HG02870 (cell line): ENCODE results near the gene HMCN2.
"Not testable (repeated sequence)": the region's sequence is repeated elsewhere in the genome, so short reads cannot be mapped to it uniquely, and the experiment has no call there.

Experiments
- ATAC-seq: cut with Tn5 transposase; IDR thresholded peaks from one replicate; pipeline ENCODE4 v1.9.1; 2021; ENCODE audit warnings: mild to moderate bottlenecking, moderate library complexity; ENCODE audit not compliant: unreplicated experiment

HMCN2 gene

DNA sequence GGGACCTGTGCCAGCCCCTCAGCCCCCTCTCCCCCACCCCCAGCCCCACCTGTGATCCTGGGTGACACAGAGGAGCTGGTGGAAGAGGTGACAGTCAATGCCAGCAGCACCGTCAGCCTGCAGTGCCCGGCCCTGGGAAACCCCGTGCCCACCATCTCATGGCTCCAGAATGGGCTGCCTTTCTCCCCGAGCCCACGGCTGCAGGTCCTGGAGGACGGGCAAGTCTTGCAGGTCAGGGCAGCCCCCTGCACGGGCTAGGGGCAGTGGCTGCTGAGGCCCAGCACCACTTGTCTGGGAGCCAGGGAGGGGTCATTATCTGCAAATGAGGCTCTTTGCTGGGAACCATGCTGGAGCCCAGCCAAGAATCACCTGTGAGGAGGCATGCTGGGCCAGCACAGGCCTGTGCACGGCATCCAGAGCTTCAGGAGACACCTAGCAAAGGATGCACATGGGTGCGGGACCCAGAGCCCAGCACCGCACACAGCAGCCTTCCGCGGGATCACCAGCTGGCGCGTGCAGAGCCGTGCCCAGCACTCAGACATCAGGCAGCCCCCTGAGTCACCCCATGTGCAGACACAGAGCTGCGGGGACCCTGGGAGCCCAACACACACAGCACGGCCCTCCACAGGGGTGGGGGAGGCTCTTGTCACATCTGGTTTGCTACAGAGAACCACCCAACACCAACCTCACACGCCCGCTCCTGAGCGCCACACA lies 117.2 kb downstream of the HMCN2 start:
- no peak for ATAC-seq

DNA sequence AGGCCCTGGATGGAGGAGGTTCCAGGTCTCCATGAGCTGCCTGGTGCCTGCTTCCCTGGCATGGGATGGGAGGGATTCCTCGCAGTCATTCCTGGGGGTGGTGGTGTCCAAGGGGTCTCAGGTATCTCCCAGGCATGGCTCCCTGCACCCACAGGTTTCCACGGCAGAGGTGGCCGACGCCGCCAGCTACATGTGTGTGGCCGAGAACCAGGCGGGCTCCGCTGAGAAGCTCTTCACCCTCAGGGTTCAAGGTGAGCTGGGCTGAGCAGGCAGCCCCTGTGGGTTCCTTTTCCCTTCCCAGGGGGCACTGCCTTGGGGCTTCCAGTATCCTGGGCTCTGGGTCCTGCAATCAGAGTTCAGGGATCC lies 117.8 kb downstream of the HMCN2 start:
- no peak for ATAC-seq

DNA sequence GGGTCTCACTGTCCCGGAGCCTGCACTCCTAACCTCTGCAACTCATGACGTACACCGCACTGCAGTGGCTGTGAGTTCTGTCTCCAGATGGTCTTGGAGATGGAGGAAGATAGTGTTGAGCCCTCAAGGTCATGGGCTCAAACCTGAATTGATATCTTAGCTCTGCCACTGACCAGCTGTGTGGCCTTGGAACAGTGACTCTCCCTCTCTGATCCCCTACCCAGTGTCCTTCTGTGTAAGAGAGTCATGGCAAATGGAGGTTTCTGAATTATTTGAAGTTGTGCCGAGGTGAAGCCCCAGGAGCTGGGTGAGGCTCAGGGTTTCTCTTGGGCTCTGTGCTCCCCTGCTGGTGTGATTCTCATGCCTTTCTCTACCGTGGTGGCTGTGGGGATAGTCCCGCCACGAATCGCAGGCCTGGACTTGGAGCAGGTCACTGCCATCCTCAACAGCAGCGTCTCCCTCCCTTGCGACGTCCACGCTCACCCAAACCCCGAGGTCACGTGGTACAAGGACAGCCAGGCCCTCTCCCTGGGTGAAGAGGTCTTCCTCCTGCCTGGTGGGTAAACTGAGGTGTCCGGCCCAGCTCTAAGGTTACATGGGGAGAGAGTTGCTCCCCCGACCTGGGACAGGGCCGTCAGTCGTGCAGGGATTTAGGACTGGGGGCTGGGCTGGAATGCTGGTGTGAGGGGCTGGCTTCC lies 118.6 kb downstream of the HMCN2 start:
- no peak for ATAC-seq

- no peak for ATAC-seq
These were observed 119.7 kb downstream of the HMCN2 start for GRCh38 chr9:130385257-130385656.

GRCh38 chr9:130387398-130387797 lies 121.8 kb downstream of the HMCN2 start:
- no peak for ATAC-seq

GRCh38 chr9:130387905-130388304 lies 122.3 kb downstream of the HMCN2 start:
- ATAC-seq, result no peak

GRCh38 chr9:130390390-130390789 lies 124.8 kb downstream of the HMCN2 start:
- no peak for ATAC-seq

DNA sequence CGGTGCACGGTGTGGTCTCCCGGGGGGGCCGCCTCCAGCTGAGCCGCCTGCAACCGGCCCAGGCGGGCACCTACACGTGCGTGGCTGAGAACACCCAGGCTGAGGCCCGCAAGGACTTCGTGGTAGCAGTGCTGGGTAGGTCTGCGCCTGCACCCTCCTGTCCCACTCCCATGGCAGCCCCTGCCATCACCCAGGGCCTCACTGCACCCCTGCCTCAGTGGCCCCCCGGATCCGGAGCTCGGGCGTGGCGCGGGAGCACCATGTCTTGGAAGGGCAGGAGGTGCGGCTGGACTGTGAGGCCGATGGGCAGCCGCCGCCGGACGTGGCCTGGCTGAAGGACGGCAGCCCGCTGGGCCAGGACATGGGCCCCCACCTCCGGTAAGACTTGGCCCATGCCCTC lies 125.4 kb downstream of the HMCN2 start:
- no peak for ATAC-seq

DNA sequence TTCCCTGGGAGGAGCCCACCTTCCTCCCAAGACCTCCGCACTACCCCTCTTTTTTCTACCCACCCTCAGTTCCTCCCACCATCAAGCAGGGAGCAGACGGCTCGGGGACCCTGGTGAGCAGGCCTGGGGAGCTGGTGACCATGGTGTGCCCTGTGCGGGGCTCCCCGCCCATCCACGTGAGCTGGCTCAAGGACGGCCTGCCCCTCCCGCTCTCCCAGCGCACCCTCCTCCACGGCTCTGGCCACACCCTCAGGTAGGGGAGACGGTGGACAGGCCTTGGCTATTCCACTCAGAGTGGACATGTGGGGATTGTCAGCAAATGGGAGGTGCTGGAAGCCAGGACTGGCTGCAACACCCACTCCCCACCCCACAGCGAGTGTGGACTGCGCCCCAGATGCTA lies 126.3 kb downstream of the HMCN2 start:
- no peak for ATAC-seq

DNA sequence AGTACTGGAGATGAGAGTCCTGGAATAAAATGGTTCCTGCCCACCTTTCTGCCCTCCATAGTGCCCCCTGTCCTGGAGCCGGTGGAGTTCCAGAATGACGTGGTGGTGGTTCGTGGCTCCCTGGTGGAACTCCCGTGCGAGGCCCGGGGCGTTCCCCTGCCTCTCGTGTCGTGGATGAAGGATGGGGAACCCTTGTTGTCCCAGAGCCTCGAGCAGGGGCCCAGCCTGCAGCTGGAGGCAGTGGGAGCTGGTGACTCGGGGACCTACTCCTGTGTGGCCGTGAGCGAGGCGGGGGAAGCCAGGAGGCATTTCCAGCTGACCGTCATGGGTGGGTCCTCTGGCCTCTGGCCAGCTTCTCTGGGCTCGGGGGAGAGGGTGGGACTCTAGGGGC lies 128.1 kb downstream of the HMCN2 start:
- ATAC-seq, result no peak

- no peak for ATAC-seq
These were observed 128.8 kb downstream of the HMCN2 start for GRCh38 chr9:130394320-130394719.

DNA sequence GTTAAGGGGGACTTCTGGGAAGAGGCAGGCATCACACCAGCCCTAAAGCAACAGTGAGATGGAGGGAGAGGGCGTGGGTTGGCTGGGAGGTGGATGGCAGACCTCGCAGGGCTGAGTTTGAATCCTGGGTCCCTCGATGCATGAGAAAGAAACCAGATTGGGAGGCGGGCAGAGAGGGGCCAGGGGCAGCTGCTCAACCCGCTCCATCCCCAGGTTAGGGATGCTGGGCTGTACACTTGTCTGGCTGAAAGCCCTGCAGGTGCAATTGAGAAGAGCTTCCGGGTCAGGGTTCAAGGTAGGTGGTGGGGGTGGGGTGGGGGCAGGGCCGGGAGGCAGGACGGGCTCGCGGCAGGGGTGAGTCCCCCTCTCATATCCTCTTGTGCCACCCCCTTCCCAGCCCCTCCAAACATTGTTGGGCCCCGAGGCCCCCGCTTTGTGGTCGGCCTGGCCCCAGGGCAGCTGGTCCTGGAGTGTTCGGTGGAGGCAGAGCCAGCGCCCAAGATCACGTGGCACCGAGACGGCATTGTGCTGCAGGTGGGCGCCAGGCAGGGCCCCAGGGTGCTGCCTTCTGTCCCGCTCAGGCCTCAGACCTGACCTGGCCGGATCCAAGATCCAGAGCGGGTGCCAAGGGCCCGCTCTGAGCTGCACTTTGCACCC lies 129.4 kb downstream of the HMCN2 start:
- no peak for ATAC-seq

- no peak for ATAC-seq
These were observed 130.4 kb downstream of the HMCN2 start for GRCh38 chr9:130395810-130396435.

DNA sequence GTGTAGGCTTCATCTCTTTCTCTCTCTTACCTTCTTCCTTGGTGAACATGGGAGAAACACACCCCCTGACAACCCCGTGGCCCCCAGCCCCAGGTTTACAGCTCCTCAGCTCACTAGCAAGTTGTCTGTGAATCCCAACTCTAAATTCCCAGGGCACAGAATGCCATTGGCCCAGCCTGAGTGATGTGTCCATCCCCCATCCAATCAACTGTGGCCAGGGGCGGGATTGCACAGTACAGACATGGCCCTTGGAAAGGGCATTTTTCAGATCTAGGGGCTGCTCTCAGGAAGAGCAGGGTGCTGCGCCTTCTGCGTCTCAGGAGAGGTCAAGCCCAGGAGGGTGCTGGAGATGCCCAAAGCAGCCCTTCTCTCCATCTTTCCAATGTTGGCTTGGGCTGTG lies 131.0 kb downstream of the HMCN2 start:
- no peak for ATAC-seq

GRCh38 chr9:130398487-130399240 lies 133.1 kb downstream of the HMCN2 start:
- ATAC-seq, result no peak

- ATAC-seq, result no peak
These were observed 134.2 kb downstream of the HMCN2 start for GRCh38 chr9:130399768-130400167.

GRCh38 chr9:130400870-130401269 lies 135.3 kb downstream of the HMCN2 start:
- ATAC-seq, result no peak

DNA sequence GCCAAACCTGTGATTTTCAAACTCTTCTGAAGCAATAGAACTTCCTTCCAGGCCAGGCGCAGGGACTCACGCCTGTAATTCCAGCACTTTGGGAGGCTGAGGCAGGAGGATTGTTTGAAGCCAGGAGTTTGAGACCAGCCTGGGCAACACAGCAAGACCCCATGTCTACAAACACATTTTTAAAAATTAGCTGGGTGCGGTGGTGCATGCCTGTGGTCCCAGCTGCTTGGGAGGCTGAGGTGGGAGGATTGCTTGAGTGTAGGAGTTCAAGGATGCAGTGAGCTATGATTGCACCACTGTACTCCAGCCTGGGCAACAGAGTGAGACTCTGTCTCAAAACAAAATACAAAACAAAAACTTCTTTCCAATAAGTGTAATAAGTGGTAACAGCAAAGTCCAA lies 136.2 kb downstream of the HMCN2 start:
- not testable (repeated sequence) for ATAC-seq

DNA sequence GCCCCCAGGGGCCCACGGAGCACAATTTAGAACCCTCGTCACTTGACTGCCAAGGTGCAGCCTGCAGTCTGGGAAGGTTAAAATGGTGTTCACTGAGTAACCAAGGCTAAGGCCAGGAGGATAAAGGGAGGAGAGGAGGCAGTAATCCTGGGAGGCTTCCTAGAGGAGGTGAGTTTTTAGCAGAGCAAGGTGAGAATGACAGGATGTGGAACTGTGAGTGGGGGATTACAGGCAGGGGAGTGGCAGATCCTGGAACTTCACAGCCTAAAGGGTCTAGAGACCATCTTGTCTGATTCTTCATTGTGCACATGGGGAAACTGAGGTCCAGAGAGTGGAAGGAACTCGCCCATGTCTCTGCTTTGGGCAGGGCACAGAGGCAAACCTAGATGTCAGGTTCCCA lies 136.7 kb downstream of the HMCN2 start:
- ATAC-seq, result no peak

- ATAC-seq, result no peak
These were observed 137.3 kb downstream of the HMCN2 start for GRCh38 chr9:130402645-130403440.
